Hippocampal formation (tissue), 2 donors: ENCODE results near the gene PAAF1.

Experiments
- DNase-seq, 2 donors: peaks; one replicate each; lab custom pipeline; 2025; lab: John Stamatoyannopoulos, UW

The PAAF1 gene

DNA sequence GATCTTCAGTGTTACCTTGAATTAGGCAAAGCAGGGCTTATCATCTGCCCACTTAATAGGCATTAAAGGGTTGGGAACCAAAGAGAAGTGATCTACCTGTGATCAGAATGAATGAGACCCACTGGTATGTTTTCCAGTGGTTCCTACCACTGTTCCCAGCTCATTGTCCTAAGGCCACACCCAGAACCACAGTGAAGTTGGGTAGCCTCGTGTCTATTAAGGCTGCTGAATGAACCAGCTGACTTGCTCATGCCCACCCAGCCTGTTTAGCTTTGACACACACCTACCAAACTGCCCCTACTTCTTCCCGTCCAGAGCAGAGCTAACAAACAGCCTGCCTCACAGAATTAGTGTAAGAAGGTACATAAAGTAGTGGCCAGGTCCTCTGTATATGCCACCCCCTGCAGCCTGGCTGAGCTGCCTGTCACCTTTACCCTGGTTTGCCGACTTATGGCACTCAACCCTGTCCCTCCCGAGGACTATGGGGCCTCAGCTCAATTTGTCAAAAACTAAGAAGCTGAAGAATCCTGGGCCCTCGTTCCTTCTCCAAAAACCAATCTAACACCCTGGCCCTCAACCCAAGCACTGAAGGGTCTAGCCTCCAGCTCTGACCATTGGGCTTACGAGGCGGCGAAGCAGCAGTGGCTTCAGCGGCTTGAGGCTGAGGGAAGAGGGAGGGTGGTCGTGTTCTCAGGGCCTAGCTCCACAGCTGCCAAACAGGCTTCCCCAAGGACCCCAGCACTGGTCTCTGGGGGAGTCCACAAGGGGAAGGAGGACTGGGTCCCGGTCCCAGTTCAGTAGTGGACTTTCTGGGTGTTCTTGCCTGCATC, 96.0 kb downstream of the PAAF1 start:
- DNase-seq, result no peak

DNA sequence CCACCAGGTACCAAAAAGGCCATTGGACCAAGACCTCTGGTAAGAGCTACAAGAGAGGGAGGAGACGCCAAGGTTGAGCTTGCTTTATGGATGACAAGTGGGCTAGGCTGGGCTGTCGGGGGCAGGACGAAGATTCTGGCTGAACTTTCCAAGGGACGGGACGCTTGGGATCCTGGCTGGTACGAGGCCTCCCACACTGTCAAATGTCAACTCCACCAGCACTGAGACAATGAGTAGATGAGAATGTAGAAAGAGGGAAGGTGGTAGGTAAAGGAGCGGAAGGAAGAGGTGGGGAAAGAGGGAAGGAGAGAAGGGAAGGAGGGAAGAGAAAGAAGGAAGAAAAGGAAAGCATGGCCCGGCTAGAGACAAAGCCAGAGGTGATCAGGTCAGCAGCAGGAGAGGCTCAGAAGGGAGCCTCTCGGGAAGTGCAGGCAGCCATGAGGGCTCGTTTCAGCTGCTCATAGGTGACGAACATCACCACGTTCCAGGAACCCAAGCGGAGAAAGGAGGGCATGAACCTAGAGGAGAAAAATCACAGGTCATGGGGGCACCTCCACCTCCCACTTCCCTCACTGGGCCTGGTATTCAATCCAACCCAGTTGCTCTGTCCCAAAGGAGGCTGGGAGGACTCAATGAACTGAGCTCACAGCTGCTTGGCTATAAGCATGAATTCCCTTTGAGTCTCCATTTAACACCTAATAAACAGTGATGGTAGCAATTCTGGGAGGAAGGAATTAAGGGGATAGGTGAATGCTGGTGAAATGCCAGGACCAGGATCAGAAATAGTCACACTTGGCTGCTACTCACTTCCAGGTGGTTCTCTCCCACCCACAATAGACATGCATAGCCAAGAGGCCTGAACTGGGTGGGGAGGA, 98.0 kb downstream of the PAAF1 start:
- DNase-seq, result no peak

GRCh38 chr11:73975479-73975757, 98.6 kb downstream of the PAAF1 start:
- DNase-seq, result no peak

DNA sequence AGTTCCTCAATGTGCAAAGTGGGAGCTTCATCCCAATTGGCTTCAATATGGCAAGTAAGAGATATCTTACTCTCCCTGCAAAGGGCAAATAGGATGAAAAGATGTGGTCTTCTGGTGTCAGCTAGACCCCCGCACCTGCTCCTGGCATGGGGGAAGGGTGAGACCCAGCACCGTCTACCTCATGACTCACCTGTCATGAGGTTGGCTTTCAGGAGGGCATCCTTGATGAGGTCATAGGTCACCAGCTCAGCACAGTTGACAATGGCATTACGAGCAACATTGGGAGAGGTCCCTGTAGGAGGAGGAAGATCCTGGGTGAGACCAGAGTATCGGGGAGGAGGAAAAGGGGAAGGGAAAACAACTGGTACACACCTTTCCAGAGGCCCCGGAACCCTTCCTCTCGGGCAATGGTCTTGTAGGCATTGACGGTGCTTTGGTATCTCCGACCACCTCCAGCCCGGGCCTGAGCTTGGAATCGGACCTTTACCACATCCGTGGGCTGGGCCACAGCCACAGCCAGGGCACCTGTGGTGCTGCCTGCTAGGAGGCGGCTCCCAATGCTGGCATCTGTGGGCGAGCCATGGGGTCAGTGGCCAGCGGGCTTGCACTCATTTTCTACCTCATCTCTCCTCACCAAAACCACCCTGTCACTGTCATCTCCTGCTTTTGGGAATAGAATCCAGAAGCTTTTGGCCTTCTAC, 99.8 kb downstream of the PAAF1 start:
- no peak for DNase-seq

GRCh38 chr11:73977856-73978519, 101.2 kb downstream of the PAAF1 start:
- DNase-seq, result no peak

DNA sequence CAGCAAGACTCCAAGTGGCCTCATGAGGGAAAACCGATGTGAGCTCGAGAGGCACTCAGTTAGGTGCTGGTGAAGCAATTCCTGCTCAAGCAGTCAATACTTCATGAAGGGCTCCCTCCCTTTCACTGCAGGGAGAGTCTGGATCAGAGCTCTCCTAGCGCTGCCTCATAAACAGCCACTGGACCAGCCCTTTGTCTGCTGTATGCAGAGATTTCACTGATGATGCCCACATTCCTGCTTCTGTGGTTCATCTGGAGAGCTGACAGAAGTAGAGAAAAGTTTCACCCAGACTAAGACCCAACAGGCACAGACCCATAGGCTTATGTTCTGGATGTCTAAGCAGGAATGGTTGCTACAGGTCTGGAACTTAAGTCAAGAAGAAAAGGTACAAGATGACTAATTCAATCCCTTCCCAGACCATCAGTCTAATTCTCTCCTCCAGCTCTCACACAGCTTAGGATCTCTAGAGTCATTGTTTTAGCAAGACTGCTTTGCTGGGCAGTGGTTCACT, 101.8 kb downstream of the PAAF1 start:
- DNase-seq, result no peak

DNA sequence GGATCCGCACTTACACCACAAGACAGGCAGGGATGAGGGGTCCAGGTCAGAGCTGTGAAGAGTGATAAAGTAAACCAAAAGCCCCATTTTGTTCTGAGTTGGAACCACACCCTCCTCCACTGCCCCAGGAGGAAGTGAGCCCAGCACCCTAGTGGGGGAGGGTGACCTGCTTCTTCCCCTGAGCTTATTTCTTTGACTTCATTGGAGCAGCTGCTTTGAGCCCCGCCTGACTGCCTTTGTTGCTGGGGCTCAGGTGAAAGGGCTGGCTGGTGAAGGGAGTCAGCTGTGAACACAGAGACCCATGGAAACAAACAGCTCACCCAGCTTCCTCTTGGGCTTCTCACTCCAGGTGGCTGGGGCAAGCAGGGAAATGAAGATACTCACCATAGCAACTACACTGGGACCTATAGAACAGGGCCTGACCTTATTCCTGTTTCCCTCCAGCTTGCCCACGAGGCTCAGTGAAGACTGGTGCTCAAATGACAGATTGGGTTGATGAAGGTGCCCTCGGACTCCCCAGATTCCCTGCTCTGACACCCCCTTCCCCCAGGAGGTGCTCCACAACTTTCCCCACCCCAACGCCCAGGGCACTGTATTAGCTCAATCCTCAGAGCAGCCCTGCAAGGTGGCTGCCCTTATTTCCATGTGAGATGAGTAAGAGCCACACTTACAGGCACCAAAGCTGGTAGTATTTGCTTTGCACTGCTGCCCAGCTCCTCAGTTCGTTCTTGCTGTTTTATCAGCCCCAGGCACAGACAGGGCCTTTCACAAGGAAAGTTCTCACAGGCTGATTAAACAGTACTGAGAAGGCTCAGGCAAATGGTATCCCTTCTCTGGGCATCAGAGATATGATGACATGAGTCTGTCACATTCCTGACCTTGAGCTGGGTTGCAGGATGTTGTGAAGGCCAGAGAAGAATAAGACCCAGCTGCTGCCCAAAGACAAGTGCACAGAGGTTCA, 103.5 kb downstream of the PAAF1 start:
- peak in 1 of 2 donors; percentile 14 for DNase-seq
